Transverse colon (tissue), 4 donors: ENCODE data around the gene TRABD2B. TPM values are rescaled to one million over a fixed set of nuclear protein-coding genes. Genes with fewer than 3 reads are reported as not detected.

Experiments
- DNase-seq: peaks from one replicate; pipeline ENCODE4 v3.0.0-alpha.2; 2019
- H3K27ac ChIP-seq, 4 donors: fragments of 200-600 bp; sonication (generic); 2 replicates each; pipeline ENCODE4 v1.5.1; 2016 to 2018; ENCODE audit warnings: inconsistent platforms in 4 of 4
- H3K27me3 ChIP-seq: fragments of 200-600 bp; sonication (generic); 2 replicates; pipeline ENCODE4 v1.5.1; 2017; ENCODE audit warnings: inconsistent platforms
- H3K36me3 ChIP-seq, 4 donors: fragments of 200-600 bp; sonication (generic); 2 replicates each; pipeline ENCODE4 v1.5.1; 2017 to 2019; ENCODE audit warnings: inconsistent platforms in 4 of 4
- H3K4me1 ChIP-seq, 4 donors: fragments of 200-600 bp; sonication (generic); 2 replicates each; pipeline ENCODE4 v1.5.1; 2017 to 2020; ENCODE audit warnings: inconsistent platforms in 4 of 4
- H3K4me3 ChIP-seq, 4 donors: fragments of 200-600 bp; sonication (generic); 1 replicate in 1 of 4; 2 replicates in 3 of 4; pipeline versions ENCODE4 v1.5.1 to v1.6.1; 2017 to 2019; ENCODE audit warnings: inconsistent platforms in 4 of 4
- H3K9me3 ChIP-seq, 2 donors: fragments of 200-600 bp; sonication (generic); 2 replicates each; pipeline ENCODE4 v1.5.1; 2017 to 2019; ENCODE audit warnings: inconsistent platforms in 2 of 2
- EP300 ChIP-seq: sonication (generic); formaldehyde crosslinking; IDR thresholded peaks from one replicate; pipeline ENCODE4 v1.6.1; 2017; ENCODE audit warnings: antibody characterized with exemption, low read depth
- POLR2A ChIP-seq: fragments of 450-650 bp; IDR thresholded peaks from one replicate; pipeline ENCODE4 v1.6.1; 2016; ENCODE audit warnings: antibody characterized with exemption, mild to moderate bottlenecking, moderate library complexity
- POLR2AphosphoS5 ChIP-seq, 3 donors: sonication (generic); formaldehyde crosslinking; IDR thresholded peaks; one replicate each; pipeline ENCODE4 v1.6.1; 2016; ENCODE audit warnings: antibody characterized with exemption in 3 of 3
- WGBS, 2 donors: methylation state at CpG; one replicate each; pipeline ENCODE4 v1.1.5; 2018; ENCODE audit warnings: low coverage in 1 of 2; 5-methylcytosine and 5-hydroxymethylcytosine counted together
- in situ Hi-C, 4 donors: fragments of 200-750 bp; cut with MboI; loops; one replicate each; pipeline versions ENCODE4 v1.15.0 to v1.15.1; 2017; ENCODE audit warnings: low sequenced_read_pairs in 3 of 4, low pct_ligation_motif_present in 1 of 4, low pct_unique_long_range_greater_than_20kb in 1 of 4
- intact Hi-C: fragments of 100-400 bp; cut with DNase I; formaldehyde crosslinking; loops from one replicate; pipeline ENCODE4 v1.15.1; 2023; ENCODE audit warnings: low total_unique reads
- total RNA-seq, 4 donors: library from RNA; depleted of rRNA; stranded (reverse); fragments of >200 nt; gene quantifications; one replicate each; pipeline ENCODE4 v1.1.0, GENCODE V29; 2016
- TF ChIP-seq, protein P1 (sequence below), 5 experiments: fragments of 200-600 bp in 3 of 5; fragments of 450-650 bp in 2 of 5; sonication (generic) in 3 of 5; IDR thresholded peaks; 1 replicate in 2 of 5; 2 replicates in 3 of 5; pipeline ENCODE4 v1.5.1; 2016 to 2017; ENCODE audit warnings: antibody characterized with exemption in 5 of 5, inconsistent platforms in 3 of 5, mild to moderate bottlenecking in 2 of 5, moderate library complexity in 1 of 5

The TRABD2B gene
- total RNA-seq, 4 donors from 2014 or later, result 0.27 to 0.48 (median 0.37) TPM; not detected in 1

DNA sequence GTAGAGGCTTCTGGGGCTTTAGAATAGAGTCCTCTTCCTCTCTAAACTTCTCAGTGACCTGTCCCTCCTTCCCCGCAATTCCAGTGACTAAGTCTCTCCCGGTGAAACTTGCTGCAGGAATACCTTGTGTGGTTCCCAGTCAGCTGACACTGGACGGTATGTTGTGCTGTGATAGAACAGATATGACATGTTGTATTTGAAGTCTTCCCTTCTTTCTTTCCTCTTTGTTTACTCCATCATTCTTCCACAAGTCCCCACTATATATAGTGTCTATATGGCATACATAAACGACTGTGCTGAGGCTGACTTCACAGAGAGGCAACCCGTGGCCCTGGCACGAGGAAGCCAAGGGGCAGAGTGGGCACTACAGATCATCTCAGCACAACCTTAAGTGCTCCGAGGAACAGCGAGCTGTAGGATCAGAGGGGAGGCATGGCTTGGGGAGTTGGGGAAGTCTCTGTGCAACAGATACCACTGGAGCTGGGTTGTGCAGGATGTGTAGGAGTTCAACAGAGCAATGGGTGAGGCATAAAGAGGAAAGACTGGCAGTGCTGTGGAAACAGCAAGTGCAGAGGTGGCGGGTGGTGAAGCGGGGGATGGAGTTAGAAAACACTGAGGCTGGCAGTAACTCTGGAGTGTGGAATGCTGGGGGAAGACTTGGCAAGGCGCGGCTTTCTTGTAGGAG, 237.8 kb downstream of the TRABD2B start:
- H3K27me3 ChIP-seq, result no peaks in the 10 kb centered on the region
- peak; percentile 3 for DNase-seq
- no peaks in the 10 kb centered on the region for H3K36me3 ChIP-seq
- no peak overlapping the region for H3K4me3 ChIP-seq
- H3K4me1 ChIP-seq, result no peaks in the 10 kb centered on the region
- no peak overlapping the region for H3K27ac ChIP-seq
- TF ChIP-seq POLR2AphosphoS5 (IDR thresholded peaks at IDR 0.05) (no peak), EP300 (no peak), POLR2A (no peak)
- TF ChIP-seq, protein P1, sequence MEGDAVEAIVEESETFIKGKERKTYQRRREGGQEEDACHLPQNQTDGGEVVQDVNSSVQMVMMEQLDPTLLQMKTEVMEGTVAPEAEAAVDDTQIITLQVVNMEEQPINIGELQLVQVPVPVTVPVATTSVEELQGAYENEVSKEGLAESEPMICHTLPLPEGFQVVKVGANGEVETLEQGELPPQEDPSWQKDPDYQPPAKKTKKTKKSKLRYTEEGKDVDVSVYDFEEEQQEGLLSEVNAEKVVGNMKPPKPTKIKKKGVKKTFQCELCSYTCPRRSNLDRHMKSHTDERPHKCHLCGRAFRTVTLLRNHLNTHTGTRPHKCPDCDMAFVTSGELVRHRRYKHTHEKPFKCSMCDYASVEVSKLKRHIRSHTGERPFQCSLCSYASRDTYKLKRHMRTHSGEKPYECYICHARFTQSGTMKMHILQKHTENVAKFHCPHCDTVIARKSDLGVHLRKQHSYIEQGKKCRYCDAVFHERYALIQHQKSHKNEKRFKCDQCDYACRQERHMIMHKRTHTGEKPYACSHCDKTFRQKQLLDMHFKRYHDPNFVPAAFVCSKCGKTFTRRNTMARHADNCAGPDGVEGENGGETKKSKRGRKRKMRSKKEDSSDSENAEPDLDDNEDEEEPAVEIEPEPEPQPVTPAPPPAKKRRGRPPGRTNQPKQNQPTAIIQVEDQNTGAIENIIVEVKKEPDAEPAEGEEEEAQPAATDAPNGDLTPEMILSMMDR (IDR thresholded peaks at IDR 0.05), result no peak
- no peaks in the 10 kb centered on the region for H3K9me3 ChIP-seq
- intact Hi-C loops (no loop called here), in situ Hi-C loops (loop anchor here in 2 of 4 donors (25.0 kb wide), 2 partner anchors 303 to 478 kb away; no protein-coding TSS in a partner anchor)
- WGBS, 2 donors, result 86 to 100% methylated on average over 7 to 12 of the region's 12 CpGs

DNA sequence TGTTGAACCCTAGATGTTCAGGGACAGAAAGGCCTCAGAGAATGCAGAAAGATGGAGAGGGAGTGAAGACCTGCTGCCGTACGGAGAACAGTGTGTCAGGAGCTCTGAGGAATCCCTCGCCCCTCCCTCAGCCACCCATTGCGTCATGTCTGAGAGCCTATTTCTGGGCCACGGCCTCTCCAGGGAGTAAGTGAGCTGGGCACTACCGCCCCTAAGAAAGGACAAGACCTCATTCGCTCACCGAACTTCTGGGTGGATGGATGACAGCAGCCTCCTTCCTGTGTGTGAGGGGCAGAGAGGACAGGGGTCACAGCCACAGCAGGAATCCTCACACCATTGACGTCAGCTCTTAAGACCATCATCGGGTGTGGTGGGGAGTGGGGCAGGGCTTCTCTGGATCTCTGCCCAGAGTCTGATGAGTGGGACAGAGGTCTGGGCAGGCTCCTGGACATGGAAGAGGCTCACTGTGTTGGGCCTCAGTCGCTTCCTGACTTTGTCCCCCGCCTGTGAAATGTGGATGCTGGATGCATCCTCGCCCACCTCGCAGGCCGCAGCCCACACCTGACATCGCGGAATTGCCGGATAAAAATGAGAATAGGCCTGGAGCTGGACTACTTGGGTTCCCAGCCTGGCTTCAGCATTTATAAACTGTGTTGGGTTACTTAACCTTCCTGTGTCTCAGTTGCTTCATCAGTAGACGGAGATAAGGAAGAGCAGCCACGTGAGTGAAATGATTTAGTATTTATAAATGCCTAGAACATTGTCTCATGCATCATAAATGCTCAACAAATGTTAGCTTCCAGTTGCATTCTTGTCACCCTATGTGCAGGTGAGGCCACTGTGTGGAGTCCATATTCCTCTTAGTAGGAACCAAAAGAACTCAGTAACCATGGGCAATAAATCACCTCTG, 238.6 kb downstream of the TRABD2B start:
- Histone ChIP-seq H3K27ac (no peak overlapping the region), H3K36me3 (no peaks in the 10 kb centered on the region), H3K4me3 (no peak overlapping the region), H3K27me3 (no peaks in the 10 kb centered on the region), H3K9me3 (no peaks in the 10 kb centered on the region), H3K4me1 (no peaks in the 10 kb centered on the region)
- intact Hi-C loops (no loop called here), in situ Hi-C loops (loop anchor here in 2 of 4 donors (25.0 kb wide), 2 partner anchors 304 to 479 kb away; no protein-coding TSS in a partner anchor)
- WGBS, 2 donors, result 75 to 89% methylated on average over 3 to 19 of the region's 20 CpGs
- DNase-seq, result no peak
- TF ChIP-seq POLR2A (no peak), EP300 (no peak), POLR2AphosphoS5 (IDR thresholded peaks at IDR 0.05) (no peak)
- TF ChIP-seq, protein P1 (IDR thresholded peaks at IDR 0.05), result no peak

DNA sequence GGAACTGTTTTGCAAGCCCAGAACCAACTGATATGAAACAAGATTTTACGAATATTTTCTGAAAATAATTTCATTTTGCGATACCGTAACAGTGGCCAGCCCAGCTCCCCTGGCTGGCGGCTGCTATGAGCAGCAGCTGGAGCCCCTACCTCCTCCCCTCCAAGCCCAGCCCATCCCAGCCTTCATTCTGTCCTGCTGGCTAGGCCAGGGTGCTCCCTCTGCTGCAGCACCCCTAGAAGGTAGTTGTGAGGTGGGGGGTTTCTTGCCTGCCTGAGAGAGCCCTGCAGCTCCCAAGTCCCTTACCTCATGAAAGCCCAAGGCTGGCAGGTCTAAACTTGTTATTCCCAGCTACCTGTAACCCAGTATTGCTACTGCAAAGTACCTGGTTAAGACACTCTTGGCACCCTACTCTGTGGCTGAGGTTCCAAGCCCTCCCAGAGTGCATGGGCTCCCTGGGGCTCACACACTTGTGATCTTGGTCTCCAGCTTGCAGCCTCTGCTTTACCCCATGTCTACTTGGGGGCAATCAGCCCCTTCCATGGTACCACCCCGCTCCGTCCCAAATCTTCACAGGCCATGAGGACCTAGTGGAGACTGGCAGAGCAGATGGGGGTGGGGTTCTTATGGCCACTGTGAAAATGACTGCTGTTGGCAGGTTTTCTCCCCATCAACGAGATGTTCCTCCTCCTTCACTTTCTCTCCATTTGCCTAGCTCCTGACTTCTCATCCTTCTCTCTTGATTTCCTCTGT, 239.8 kb downstream of the TRABD2B start:
- intact Hi-C loops, result no loop called here
- TF ChIP-seq EP300 (no peak), POLR2A (no peak), POLR2AphosphoS5 (IDR thresholded peaks at IDR 0.05) (no peak)
- TF ChIP-seq, protein P1 (IDR thresholded peaks at IDR 0.05), result no peak
- DNase-seq, result no peak
- Histone ChIP-seq H3K9me3 (no peaks in the 10 kb centered on the region), H3K36me3 (no peaks in the 10 kb centered on the region), H3K4me3 (no peak overlapping the region), H3K27ac (no peak overlapping the region), H3K4me1 (peaks cover 0 to 7% (median 5%) of the 10 kb centered on the region in 4 donors), H3K27me3 (no peaks in the 10 kb centered on the region)
- in situ Hi-C loops, result loop anchor here in 2 of 4 donors (25.0 kb wide), 2 partner anchors 305 to 480 kb away; no protein-coding TSS in a partner anchor
- WGBS, 2 donors, result 89 to 94% methylated on average over 2 to 7 of the region's 7 CpGs
